OCI-LY1 (cell line): ENCODE measurements around the gene PCF11.

Experiments
- EZH2 ChIP-seq: fragments of 200-600 bp; sonication (generic), shearing (Covaris generic); IDR thresholded peaks from 2 replicates; pipeline ENCODE4 v1.8.0; 2017; ENCODE audit warnings: borderline replicate concordance, mixed run types, mild to moderate bottlenecking, antibody characterized with exemption, low read length, moderate library complexity, mixed read lengths
- TF ChIP-seq, protein P1 (sequence below): fragments of 200-600 bp; sonication (generic), shearing (Covaris generic); IDR thresholded peaks from 2 replicates; pipeline ENCODE4 v1.5.1; 2017; ENCODE audit warnings: mild to moderate bottlenecking, antibody characterized with exemption, low read length, moderate library complexity, mixed read lengths

DNA sequence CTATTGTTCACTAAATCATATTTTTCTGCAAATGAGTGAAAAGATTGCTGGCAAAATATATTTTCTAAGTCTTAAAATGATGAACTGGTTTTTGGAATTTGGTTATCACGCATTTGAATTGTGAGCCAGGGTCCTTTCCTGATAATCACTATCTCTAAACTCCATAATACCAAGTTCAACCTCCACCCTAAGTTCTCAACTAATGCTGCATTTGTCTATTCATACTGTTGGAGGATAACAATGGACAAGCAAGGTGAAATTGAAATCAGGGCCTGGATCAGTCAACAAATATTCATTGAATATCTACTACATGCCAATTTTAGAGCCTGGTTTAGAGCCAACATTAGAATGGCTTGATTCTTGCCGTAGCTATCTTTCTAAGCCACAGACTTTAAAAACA lies 4.7 kb upstream of the PCF11 start:
- TF ChIP-seq, protein P1, sequence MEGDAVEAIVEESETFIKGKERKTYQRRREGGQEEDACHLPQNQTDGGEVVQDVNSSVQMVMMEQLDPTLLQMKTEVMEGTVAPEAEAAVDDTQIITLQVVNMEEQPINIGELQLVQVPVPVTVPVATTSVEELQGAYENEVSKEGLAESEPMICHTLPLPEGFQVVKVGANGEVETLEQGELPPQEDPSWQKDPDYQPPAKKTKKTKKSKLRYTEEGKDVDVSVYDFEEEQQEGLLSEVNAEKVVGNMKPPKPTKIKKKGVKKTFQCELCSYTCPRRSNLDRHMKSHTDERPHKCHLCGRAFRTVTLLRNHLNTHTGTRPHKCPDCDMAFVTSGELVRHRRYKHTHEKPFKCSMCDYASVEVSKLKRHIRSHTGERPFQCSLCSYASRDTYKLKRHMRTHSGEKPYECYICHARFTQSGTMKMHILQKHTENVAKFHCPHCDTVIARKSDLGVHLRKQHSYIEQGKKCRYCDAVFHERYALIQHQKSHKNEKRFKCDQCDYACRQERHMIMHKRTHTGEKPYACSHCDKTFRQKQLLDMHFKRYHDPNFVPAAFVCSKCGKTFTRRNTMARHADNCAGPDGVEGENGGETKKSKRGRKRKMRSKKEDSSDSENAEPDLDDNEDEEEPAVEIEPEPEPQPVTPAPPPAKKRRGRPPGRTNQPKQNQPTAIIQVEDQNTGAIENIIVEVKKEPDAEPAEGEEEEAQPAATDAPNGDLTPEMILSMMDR: no peak
- TF ChIP-seq EZH2: no peak
